Peyer's patch (tissue), 4 donors: Measurements from ENCODE around the gene USP37. TPM values are rescaled to one million over a fixed set of nuclear protein-coding genes. Genes with fewer than 3 reads are reported as not detected.

Source experiments
- DNase-seq, 3 donors: peaks; one replicate each; pipeline ENCODE4 v3.0.0-alpha.2; 2017 to 2019
- H3K27ac ChIP-seq, 4 donors: fragments of 200-600 bp; sonication (generic); one replicate each; pipeline ENCODE4 v1.5.1; 2016 to 2019
- H3K27me3 ChIP-seq, 2 donors: fragments of 200-600 bp; sonication (generic); one replicate each; pipeline ENCODE4 v1.5.1; 2019
- H3K36me3 ChIP-seq, 3 donors: fragments of 200-600 bp; sonication (generic); one replicate each; pipeline ENCODE4 v1.5.1; 2016 to 2019
- H3K4me1 ChIP-seq, 4 donors: fragments of 200-600 bp; sonication (generic); one replicate each; pipeline ENCODE4 v1.5.1; 2016 to 2019
- H3K4me3 ChIP-seq, 4 donors: fragments of 200-600 bp; sonication (generic); 1 replicate in 3 of 4; 2 replicates in 1 of 4; pipeline ENCODE4 v1.5.1; 2016 to 2019; ENCODE audit warnings: mild to moderate bottlenecking in 1 of 4
- H3K9me3 ChIP-seq, 4 donors: fragments of 200-600 bp; sonication (generic); one replicate each; pipeline ENCODE4 v1.5.1; 2016 to 2019; ENCODE audit warnings: mild to moderate bottlenecking in 1 of 4
- CTCF ChIP-seq, 6 experiments: fragments of 450-650 bp in 4 of 6; fragments of 200-600 bp in 2 of 6; sonication (generic) in 1 of 6; IDR thresholded peaks; one replicate each; pipeline ENCODE4 v1.5.1; 2017 to 2019; ENCODE audit warnings: antibody characterized with exemption in 6 of 6, mild to moderate bottlenecking in 3 of 6, moderate library complexity in 1 of 6
- POLR2A ChIP-seq, 2 donors: fragments of 450-650 bp; IDR thresholded peaks; one replicate each; pipeline ENCODE4 v1.5.1; 2017; ENCODE audit warnings: antibody characterized with exemption in 2 of 2, mild to moderate bottlenecking in 2 of 2, moderate library complexity in 2 of 2
- total RNA-seq, 4 donors: library from RNA; depleted of rRNA; stranded (reverse); fragments of >200 nt; gene quantifications; one replicate each; pipeline ENCODE4 v1.1.0, GENCODE V29; 2016

The USP37 gene
- 10 to 100 TPM; 12.6 to 44.6 (median 21.8) TPM for total RNA-seq

- Histone ChIP-seq H3K27me3 (no peaks in the 10 kb centered on the region), H3K4me3 (peak within 1 kb of the TSS; percentile 56 to 81 (median 67)), H3K27ac (peak within 1 kb of the TSS; percentile 89 to 92 (median 90)), H3K36me3 (peaks cover 0 to 11% (median 0%) of the 10 kb centered on the region in 3 donors), H3K9me3 (no peaks in the 10 kb centered on the region), H3K4me1 (peaks cover 0 to 30% (median 9%) of the 10 kb centered on the region in 4 donors)
- peak; percentile 100 for DNase-seq
- TF ChIP-seq POLR2A (IDR thresholded peaks at IDR 0.05) (peak in 1 of 2 donors; percentile 79), CTCF (IDR thresholded peaks at IDR 0.05) (peak in 3 of 6 experiments; percentile 27 to 36 (median 33))
Observed at GRCh38 chr2:218568190-218569037, at the start of gene USP37, which contains the start of gene CNOT9. USP37 (minus strand) TSS chr2:218568351; CDS start chr2:218558653, 9,698 bp downstream. CNOT9 (plus strand) TSS chr2:218568839; CDS start chr2:218568955, 116 bp downstream.

GRCh38 chr2:218615868-218616315 lies 47.7 kb upstream of the USP37 start:
- H3K27ac ChIP-seq, result peak overlapping the region in 1 of 4 donors; percentile 45
- no peak for TF ChIP-seq CTCF (IDR thresholded peaks at IDR 0.05)
- no peak for TF ChIP-seq POLR2A (IDR thresholded peaks at IDR 0.05)
- no peak overlapping the region for H3K4me3 ChIP-seq
- no peaks in the 10 kb centered on the region for H3K4me1 ChIP-seq
- peak in 1 of 3 donors; percentile 48 for DNase-seq
- no peaks in the 10 kb centered on the region for H3K36me3 ChIP-seq
- H3K27me3 ChIP-seq, result no peaks in the 10 kb centered on the region
- H3K9me3 ChIP-seq, result no peaks in the 10 kb centered on the region

GRCh38 chr2:218607436-218608115 lies 39.4 kb upstream of the USP37 start, which contains the start of gene PLCD4:
PLCD4 (plus strand) TSS chr2:218607899; CDS start chr2:218615740, 7,841 bp downstream.
- TF ChIP-seq CTCF (IDR thresholded peaks at IDR 0.05), result no peak
- no peak for TF ChIP-seq POLR2A (IDR thresholded peaks at IDR 0.05)
- H3K27ac ChIP-seq, result peak within 1 kb of the TSS in 1 of 4 donors; percentile 51
- H3K4me3 ChIP-seq, result peak within 1 kb of the TSS in 1 of 4 donors; percentile 33
- no peaks in the 10 kb centered on the region for H3K9me3 ChIP-seq
- DNase-seq, result no peak
- H3K36me3 ChIP-seq, result no peaks in the 10 kb centered on the region
- peaks cover 0 to 10% (median 0%) of the 10 kb centered on the region in 4 donors for H3K4me1 ChIP-seq
- H3K27me3 ChIP-seq, result no peaks in the 10 kb centered on the region

- no peak for DNase-seq
- Histone ChIP-seq H3K4me1 (peaks cover 0 to 10% (median 0%) of the 10 kb centered on the region in 4 donors), H3K27me3 (no peaks in the 10 kb centered on the region), H3K4me3 (no peak overlapping the region), H3K36me3 (no peaks in the 10 kb centered on the region), H3K9me3 (no peaks in the 10 kb centered on the region), H3K27ac (no peak overlapping the region)
- no peak for TF ChIP-seq POLR2A (IDR thresholded peaks at IDR 0.05)
- no peak for TF ChIP-seq CTCF (IDR thresholded peaks at IDR 0.05)
Observed at GRCh38 chr2:218605432-218605831, 37.3 kb upstream of the USP37 start.

GRCh38 chr2:218585541-218585940 lies 17.4 kb upstream of the USP37 start:
- Histone ChIP-seq H3K4me3 (no peak overlapping the region), H3K4me1 (no peaks in the 10 kb centered on the region), H3K36me3 (peaks cover 0 to 90% (median 0%) of the 10 kb centered on the region in 3 donors), H3K27me3 (no peaks in the 10 kb centered on the region), H3K9me3 (no peaks in the 10 kb centered on the region), H3K27ac (no peak overlapping the region)
- no peak for DNase-seq
- no peak for TF ChIP-seq CTCF (IDR thresholded peaks at IDR 0.05)
- TF ChIP-seq POLR2A (IDR thresholded peaks at IDR 0.05), result no peak
